OCI-LY3 (cell line): Measurements from ENCODE around the gene ABCC6.

Experiments used
- H2AFZ ChIP-seq: fragments of 200-600, 300-600 bp; shearing (Covaris generic); 2 replicates; pipeline ENCODE4 v1.6.0; 2014; ENCODE audit warnings: antibody characterized with exemption, low read depth, low read length
- H3K27ac ChIP-seq: fragments of 200-600, 300-600 bp; sonication (generic); 2 replicates; pipeline ENCODE4 v1.5.1; 2014; ENCODE audit warnings: mild to moderate bottlenecking, low read length, moderate library complexity, mixed read lengths
- H3K27me3 ChIP-seq: fragments of 200-600, 300-600 bp; sonication (generic); 2 replicates; pipeline ENCODE4 v1.6.1; 2014; ENCODE audit warnings: low read depth, low read length, mixed read lengths
- H3K36me3 ChIP-seq: fragments of 200-600, 300-600 bp; sonication (generic); replicated peaks from 2 replicates; pipeline ENCODE3; 2014; ENCODE audit warnings: low read depth, low read length, mixed read lengths
- H3K4me1 ChIP-seq: fragments of 300-600, 200-600 bp; sonication (generic); 2 replicates; pipeline ENCODE4 v1.6.1; 2014; ENCODE audit warnings: low read length, mixed read lengths
- H3K4me2 ChIP-seq: fragments of 200-600, 300-600 bp; sonication (generic); 2 replicates; pipeline ENCODE4 v1.6.1; 2014; ENCODE audit warnings: low read length, mixed read lengths
- H3K4me3 ChIP-seq: fragments of 300-600, 200-600 bp; sonication (generic); 2 replicates; pipeline ENCODE4 v1.5.1; 2014; ENCODE audit warnings: antibody characterized with exemption, mild to moderate bottlenecking, low read length, moderate library complexity
- H3K79me2 ChIP-seq: fragments of 300-600, 200-600 bp; shearing (Covaris generic); 2 replicates; pipeline ENCODE4 v1.6.1; 2014; ENCODE audit warnings: mild to moderate bottlenecking, low read length, mixed read lengths
- H3K9ac ChIP-seq: fragments of 300-600, 200-600 bp; shearing (Covaris generic); 2 replicates; pipeline ENCODE4 v1.6.0; 2014; ENCODE audit warnings: mild to moderate bottlenecking, low read length, moderate library complexity
- H3K9me3 ChIP-seq: fragments of 200-600, 300-600 bp; shearing (Covaris generic); 2 replicates; pipeline ENCODE4 v1.6.1; 2014; ENCODE audit warnings: low read length, mixed read lengths; ENCODE audit not compliant: insufficient read depth
- H4K20me1 ChIP-seq: fragments of 200-600, 300-600 bp; sonication (generic); 2 replicates; pipeline ENCODE4 v1.6.1; 2016; ENCODE audit warnings: low read length, mixed read lengths; ENCODE audit not compliant: insufficient read depth
- CTCF ChIP-seq: fragments of 200-600, 300-600 bp; sonication (generic); IDR thresholded peaks from 2 replicates; pipeline ENCODE4 v1.5.1; 2014; ENCODE audit warnings: antibody characterized with exemption, low read length, low read depth
- EZH2phosphoT487 ChIP-seq: fragments of 200-600 bp; shearing (Covaris generic); IDR thresholded peaks from 2 replicates; pipeline ENCODE4 v1.6.1; 2018; ENCODE audit warnings: antibody characterized with exemption, mixed run types, low read depth

Gene ABCC6

GRCh38 chr16:16166085-16166484 is 57.2 kb downstream of the ABCC6 start:
- Histone ChIP-seq H3K27ac (no peak overlapping the region), H3K36me3 (no peaks in the 10 kb centered on the region), H3K79me2 (no peaks in the 10 kb centered on the region), H3K4me1 (no peaks in the 10 kb centered on the region), H4K20me1 (no peaks in the 10 kb centered on the region), H3K4me2 (no peak overlapping the region), H3K4me3 (no peak overlapping the region), H3K27me3 (no peaks in the 10 kb centered on the region), H2AFZ (no peak overlapping the region), H3K9ac (no peak overlapping the region), H3K9me3 (no peaks in the 10 kb centered on the region)
- no peak for TF ChIP-seq EZH2phosphoT487
- TF ChIP-seq CTCF = no peak

GRCh38 chr16:16164243-16164642 is 59.1 kb downstream of the ABCC6 start:
- Histone ChIP-seq H3K4me3 (no peak overlapping the region), H3K27ac (no peak overlapping the region), H3K36me3 (no peaks in the 10 kb centered on the region), H3K27me3 (no peaks in the 10 kb centered on the region), H3K4me1 (no peaks in the 10 kb centered on the region), H4K20me1 (no peaks in the 10 kb centered on the region), H3K4me2 (no peak overlapping the region), H2AFZ (no peak overlapping the region), H3K79me2 (no peaks in the 10 kb centered on the region), H3K9me3 (no peaks in the 10 kb centered on the region), H3K9ac (no peak overlapping the region)
- no peak for TF ChIP-seq CTCF
- no peak for TF ChIP-seq EZH2phosphoT487

GRCh38 chr16:16163571-16163970 is 59.7 kb downstream of the ABCC6 start:
- no peaks in the 10 kb centered on the region for H3K9me3 ChIP-seq
- no peak overlapping the region for H2AFZ ChIP-seq
- H3K4me2 ChIP-seq = no peak overlapping the region
- TF ChIP-seq CTCF (no peak), EZH2phosphoT487 (no peak)
- no peaks in the 10 kb centered on the region for H4K20me1 ChIP-seq
- no peaks in the 10 kb centered on the region for H3K27me3 ChIP-seq
- no peaks in the 10 kb centered on the region for H3K36me3 ChIP-seq
- no peak overlapping the region for H3K4me3 ChIP-seq
- no peaks in the 10 kb centered on the region for H3K79me2 ChIP-seq
- H3K27ac ChIP-seq = no peak overlapping the region
- H3K9ac ChIP-seq = no peak overlapping the region
- no peaks in the 10 kb centered on the region for H3K4me1 ChIP-seq

- no peaks in the 10 kb centered on the region for H3K79me2 ChIP-seq
- H2AFZ ChIP-seq = no peak overlapping the region
- no peak overlapping the region for H3K27ac ChIP-seq
- no peak for TF ChIP-seq CTCF
- TF ChIP-seq EZH2phosphoT487 = no peak
- H4K20me1 ChIP-seq = no peaks in the 10 kb centered on the region
- H3K9me3 ChIP-seq = no peaks in the 10 kb centered on the region
- H3K27me3 ChIP-seq = no peaks in the 10 kb centered on the region
- no peak overlapping the region for H3K4me2 ChIP-seq
- no peaks in the 10 kb centered on the region for H3K36me3 ChIP-seq
- no peaks in the 10 kb centered on the region for H3K4me1 ChIP-seq
- H3K9ac ChIP-seq = no peak overlapping the region
- no peak overlapping the region for H3K4me3 ChIP-seq
These were observed 60.2 kb downstream of the ABCC6 start for GRCh38 chr16:16163109-16163508.
